GM12878 (cell line): ENCODE results near the gene SMOC2. TPM values are rescaled to one million over a fixed set of nuclear protein-coding genes. Genes with fewer than 3 reads are reported as not detected.

Source experiments
- ATAC-seq: fragments of 200-7000 bp; cut with Tn5 transposase; 3 replicates; pipeline ENCODE4 v1.9.1; 2020; ENCODE audit warnings: mild to moderate bottlenecking, moderate library complexity
- BruUV-seq: library from RNA; stranded (reverse); fragments of 400-500 nt; replicated peaks from 2 replicates; lab custom pipeline; 2021; lab: Mats Ljungman, UMichigan
- CTCF ChIA-PET: fragments of 300-600 bp; sonication (Branson Sonifier 250); formaldehyde crosslinking; extraction: SDS; loops from one replicate; lab custom pipeline; 2021; ENCODE audit warnings: inconsistent platforms; lab: Yijun Ruan, JAX
- POLR2A ChIA-PET: fragments of 350-600 bp; formaldehyde crosslinking; extraction: SDS; loops from one replicate; lab custom pipeline; 2021; ENCODE audit warnings: inconsistent platforms; lab: Charles Lee
- RAD21 ChIA-PET: fragments of 300-600 bp; sonication (Branson Sonifier 250); formaldehyde crosslinking; loops from one replicate; lab custom pipeline; 2023; ENCODE audit warnings: antibody characterized with exemption; ENCODE audit not compliant: unreplicated experiment; lab: Charles Lee
- SMC1A ChIA-PET: fragments of 300-600 bp; sonication (Branson Sonifier 250); formaldehyde crosslinking; loops from one replicate; lab custom pipeline; 2023; ENCODE audit not compliant: unreplicated experiment, uncharacterized antibody; lab: Charles Lee
- DNase-seq: peaks from one replicate; pipeline ENCODE4 v3.0.0-alpha.2; 2011; ENCODE audit warnings: low read depth, low spot score
- FAIRE-seq: peaks from 3 replicates; lab custom pipeline; 2011; peaks lifted over from hg19 to GRCh38; lab: Jason Lieb, UNC
- H2AFZ ChIP-seq: 2 replicates; pipeline ENCODE4 v1.6.0; 2011; ENCODE audit warnings: low read depth, low read length, control low read depth; ENCODE audit not compliant: control insufficient read depth
- H3K27ac ChIP-seq: 2 replicates; pipeline ENCODE4 v1.5.1; 2011; ENCODE audit warnings: control low read depth; ENCODE audit not compliant: control insufficient read depth, insufficient read depth
- H3K27me3 ChIP-seq, 2 experiments: replicated peaks in 1 of 2; 2 replicates each; pipeline versions ENCODE4 v1.6.0 to v1.6.1; 2011; ENCODE audit warnings: low read length in 1 of 2; ENCODE audit not compliant: control insufficient read depth in 2 of 2, insufficient read depth in 2 of 2
- H3K36me3 ChIP-seq, 2 experiments: 2 replicates each; pipeline ENCODE4 v1.5.1; 2011; ENCODE audit warnings: low read length in 1 of 2; ENCODE audit not compliant: control insufficient read depth in 2 of 2, insufficient read depth in 2 of 2
- H3K4me1 ChIP-seq: 2 replicates; pipeline ENCODE4 v1.6.1; 2011; ENCODE audit warnings: mild to moderate bottlenecking, low read length, moderate library complexity, mixed read lengths; ENCODE audit not compliant: control insufficient read depth, insufficient read depth
- H3K4me2 ChIP-seq: 2 replicates; pipeline ENCODE4 v1.6.0; 2011; ENCODE audit warnings: control low read depth; ENCODE audit not compliant: control insufficient read depth, insufficient read depth
- H3K4me3 ChIP-seq: fragments of 200-600 bp; sonication (generic); 2 replicates; pipeline ENCODE4 v1.5.1; 2016
- H3K79me2 ChIP-seq: 2 replicates; pipeline ENCODE4 v1.6.0; 2011; ENCODE audit warnings: low read length; ENCODE audit not compliant: control insufficient read depth, insufficient read depth
- H3K9ac ChIP-seq: 2 replicates; pipeline ENCODE4 v1.8.0; 2011; ENCODE audit warnings: low read length, control low read depth, mixed read lengths; ENCODE audit not compliant: control insufficient read depth, insufficient read depth
- H3K9me3 ChIP-seq: replicated peaks from 3 replicates; pipeline ENCODE4 v1.5.1; 2011; ENCODE audit warnings: mild to moderate bottlenecking, low read length; ENCODE audit not compliant: control insufficient read depth, insufficient read depth
- H4K20me1 ChIP-seq: 2 replicates; pipeline ENCODE4 v1.6.0; 2011; ENCODE audit not compliant: control insufficient read depth, insufficient read depth
- BCL3 ChIP-seq: IDR thresholded peaks from 2 replicates; pipeline ENCODE4 v1.6.1; 2011; ENCODE audit warnings: borderline replicate concordance, low read depth, mild to moderate bottlenecking, moderate library complexity, low read length; ENCODE audit not compliant: insufficient read depth, poor library complexity, severe bottlenecking
- CEBPZ ChIP-seq: fragments of 150-350 bp; IDR thresholded peaks from 2 replicates; pipeline ENCODE4 v1.6.1; 2016; ENCODE audit warnings: low read depth, low read length
- FOXM1 ChIP-seq: IDR thresholded peaks from 2 replicates; pipeline ENCODE4 v1.6.1; 2012; ENCODE audit warnings: low read depth, mild to moderate bottlenecking, inconsistent platforms, low read length, moderate library complexity
- MXI1 ChIP-seq: fragments of 150-350 bp; IDR thresholded peaks from 2 replicates; pipeline ENCODE4 v1.6.1; 2011; ENCODE audit warnings: low read depth, mild to moderate bottlenecking, inconsistent platforms, low read length, improper control_type of control experiment
- REST ChIP-seq: IDR thresholded peaks from 2 replicates; pipeline ENCODE4 v1.6.1; 2012; ENCODE audit warnings: mild to moderate bottlenecking, low read depth, low read length
- SIX5 ChIP-seq: IDR thresholded peaks from 2 replicates; pipeline ENCODE4 v1.6.1; 2011; ENCODE audit warnings: mild to moderate bottlenecking, low read depth, low read length, moderate library complexity; ENCODE audit not compliant: severe bottlenecking
- SMAD5 ChIP-seq: IDR thresholded peaks from 2 replicates; pipeline ENCODE4 v1.6.1; 2016; ENCODE audit warnings: antibody characterized with exemption, low read depth
- SPI1 ChIP-seq: IDR thresholded peaks from 2 replicates; pipeline ENCODE4 v1.6.1; 2011; ENCODE audit warnings: low read depth, mild to moderate bottlenecking, low read length, moderate library complexity, borderline replicate concordance; ENCODE audit not compliant: insufficient read depth
- TAF1 ChIP-seq: IDR thresholded peaks from 2 replicates; pipeline ENCODE4 v1.6.1; 2011; ENCODE audit warnings: mild to moderate bottlenecking, low read depth, low read length, borderline replicate concordance
- TCF12 ChIP-seq: IDR thresholded peaks from 2 replicates; pipeline ENCODE4 v1.6.1; 2011; ENCODE audit warnings: low read depth, mild to moderate bottlenecking, low read length
- WGBS: methylation state at CpG from one replicate; pipeline ENCODE4 v1.1.6; 2016; ENCODE audit warnings: low lambda C conversion rate; ENCODE audit not compliant: insufficient replicate concordance, insufficient coverage; ENCODE audit errors: missing lambda C conversion rate; 5-methylcytosine and 5-hydroxymethylcytosine counted together
- in situ Hi-C: fragments of 300-500 bp; cut with MboI; formaldehyde crosslinking; loops from 9 replicates; pipeline ENCODE4 v1.14.3; 2018; ENCODE audit warnings: mixed read lengths
- intact Hi-C: fragments of 100-400 bp; cut with micrococcal nuclease; formaldehyde crosslinking; loops from one replicate; pipeline ENCODE4 v1.14.2; 2022; ENCODE audit not compliant: unreplicated experiment
- polyA plus RNA-seq, 11 experiments: library from polyadenylated mRNA; depleted of rRNA in 4 of 11; unstranded in 6 of 11; stranded (reverse) in 5 of 11; fragments of >200 nt; fragmentation: Nextera tagmentation in 4 of 11; fragmentation: Illumina TruSeq in 1 of 11; extraction: Ambion mirVana in 4 of 11; extraction: Trizol in 1 of 11; gene quantifications; 1 replicate in 1 of 11; 2 replicates in 10 of 11; pipeline versions ENCODE4 v1.2.1 to v1.2.3, GENCODE V29; 2011 to 2016; ENCODE audit warnings: inconsistent platforms in 2 of 11, missing spikeins in 2 of 11, low read depth in 1 of 11
- total RNA-seq, 4 experiments: library from RNA; depleted of rRNA in 3 of 4; stranded (reverse); fragments of >200 nt in 3 of 4; fragmentation: Illumina TruSeq in 1 of 4; extraction: Trizol in 1 of 4; gene quantifications; 2 replicates each; pipeline versions ENCODE4 v1.2.1 to v1.2.3, GENCODE V29; 2013 to 2021

The SMOC2 gene
- total and polyA plus RNA-seq, 10 of the 15 experiments (the other 5 are each of a cell fraction or from before 2014, with no cell fraction given): 0.10 to 0.12 TPM; not detected in 8

- no peak overlapping the region for H3K4me3 ChIP-seq
- no peak for FAIRE-seq
- in situ Hi-C loops: no loop called here
- no peak for ATAC-seq
- TF ChIP-seq SMAD5 (no peak), SIX5 (no peak), TCF12 (no peak), TAF1 (no peak), CEBPZ (no peak), MXI1 (no peak), BCL3 (no peak), REST (no peak), SPI1 (no peak), FOXM1 (no peak)
- H3K9ac ChIP-seq: no peak overlapping the region
- no peaks in the 10 kb centered on the region for H3K4me1 ChIP-seq
- DNase-seq: no peak
- H3K79me2 ChIP-seq: no peaks in the 10 kb centered on the region
- ChIA-PET CTCF (no interaction called here), RAD21 (no interaction called here), POLR2A (no interaction called here), SMC1A (no interaction called here)
- no peaks in the 10 kb centered on the region for H3K36me3 ChIP-seq
- no peak overlapping the region for H3K4me2 ChIP-seq
- intact Hi-C loops: no loop called here
- no peak overlapping the region for H2AFZ ChIP-seq
- H4K20me1 ChIP-seq: no peaks in the 10 kb centered on the region
- H3K27ac ChIP-seq: no peak overlapping the region
- no TSS peak for BruUV-seq
- no peaks in the 10 kb centered on the region for H3K9me3 ChIP-seq
- no peaks in the 10 kb centered on the region for H3K27me3 ChIP-seq
- WGBS: 61% methylated on average over 31 of the region's 31 CpGs
These were observed 16.1 kb downstream of the SMOC2 start for GRCh38 chr6:168456907-168457652.
